A673 (cell line): Measurements from ENCODE around the gene PADI4. TPM values are rescaled to one million over a fixed set of nuclear protein-coding genes. Genes with fewer than 3 reads are reported as not detected.

Experiments used
- BruUV-seq: library from RNA; stranded (reverse); fragments of 400-500 nt; replicated peaks from 2 replicates; lab custom pipeline; 2021; lab: Mats Ljungman, UMichigan
- CTCF ChIA-PET: fragments of 300-600 bp; sonication (Branson Sonifier 250); formaldehyde crosslinking; loops from one replicate; lab custom pipeline; 2022; ENCODE audit warnings: antibody characterized with exemption; lab: Charles Lee
- POLR2A ChIA-PET: fragments of 300-600 bp; sonication (Branson Sonifier 250); formaldehyde crosslinking; loops from one replicate; lab custom pipeline; 2022; ENCODE audit warnings: antibody characterized with exemption; ENCODE audit not compliant: low non-redundant PET; lab: Charles Lee
- DNase-seq: peaks from one replicate; pipeline ENCODE4 v3.0.0-alpha.2; 2015; ENCODE audit warnings: low spot score
- H3K27ac ChIP-seq: fragments of 200-600 bp; sonication (generic); 2 replicates; pipeline ENCODE4 v1.5.1; 2016; ENCODE audit warnings: mixed run types, low read depth, mild to moderate bottlenecking, mixed read lengths, antibody characterized with exemption, low read length; ENCODE audit not compliant: poor library complexity, severe bottlenecking
- H3K27me3 ChIP-seq: fragments of 200-600 bp; sonication (generic); replicated peaks from 2 replicates; pipeline ENCODE4 v1.6.1; 2017; ENCODE audit warnings: mixed run types, low read depth, mild to moderate bottlenecking, mixed read lengths, antibody characterized with exemption, low read length; ENCODE audit not compliant: insufficient read depth, poor library complexity
- H3K36me3 ChIP-seq: fragments of 200-600 bp; sonication (generic); 2 replicates; pipeline ENCODE4 v1.6.1; 2016; ENCODE audit warnings: mixed run types, mild to moderate bottlenecking, mixed read lengths, antibody characterized with exemption, low read length; ENCODE audit not compliant: insufficient read depth, poor library complexity, severe bottlenecking
- H3K4me1 ChIP-seq: fragments of 200-600 bp; sonication (generic); 2 replicates; pipeline ENCODE4 v1.6.1; 2017; ENCODE audit warnings: mixed run types, mild to moderate bottlenecking, mixed read lengths, antibody characterized with exemption, low read length; ENCODE audit not compliant: insufficient read depth, poor library complexity, severe bottlenecking
- H3K4me3 ChIP-seq: fragments of 200-600 bp; sonication (generic); 2 replicates; pipeline ENCODE4 v1.5.1; 2016; ENCODE audit warnings: low read depth, mixed run types, mild to moderate bottlenecking, mixed read lengths, low read length; ENCODE audit not compliant: poor library complexity, severe bottlenecking
- H3K9me3 ChIP-seq: fragments of 200-600 bp; sonication (generic); 2 replicates; pipeline ENCODE4 v1.6.1; 2016; ENCODE audit warnings: mixed run types, low read depth, mild to moderate bottlenecking, mixed read lengths, antibody characterized with exemption, low read length; ENCODE audit not compliant: poor library complexity, severe bottlenecking
- CTCF ChIP-seq: fragments of 300-800, 200-600 bp; sonication (generic); conservative IDR thresholded peaks from 2 replicates; pipeline ENCODE4 v1.5.1; 2017; ENCODE audit warnings: low read depth, mild to moderate bottlenecking, antibody characterized with exemption, low read length, moderate library complexity, mixed read lengths
- EZH2 ChIP-seq: fragments of 200-600 bp; sonication (generic); IDR thresholded peaks from 2 replicates; pipeline ENCODE4 v1.6.1; 2017; ENCODE audit warnings: borderline replicate concordance, low read depth, mild to moderate bottlenecking, mixed read lengths, antibody characterized with exemption, low read length; ENCODE audit not compliant: poor library complexity, severe bottlenecking
- intact Hi-C: fragments of 100-400 bp; cut with micrococcal nuclease; formaldehyde crosslinking; loops from one replicate; pipeline ENCODE4 v1.10.0; 2022; ENCODE audit not compliant: unreplicated experiment
- total RNA-seq: library from RNA; stranded (reverse); gene quantifications from 2 replicates; pipeline ENCODE4 v1.2.3, GENCODE V29; 2021

Gene PADI4
- total RNA-seq, 1 experiment from 2014 or later: not detected

GRCh38 chr1:17290553-17290952 lies 17.4 kb upstream of the PADI4 start:
- no peak for DNase-seq
- H3K4me3 ChIP-seq: no peak overlapping the region
- H3K27ac ChIP-seq: no peak overlapping the region
- H3K9me3 ChIP-seq: no peaks in the 10 kb centered on the region
- H3K4me1 ChIP-seq: peaks cover 13% of the 10 kb centered on the region
- no peaks in the 10 kb centered on the region for H3K36me3 ChIP-seq
- intact Hi-C loops: no loop called here
- no peaks in the 10 kb centered on the region for H3K27me3 ChIP-seq
- no peak for TF ChIP-seq CTCF
- TF ChIP-seq EZH2: no peak
- POLR2A ChIA-PET: no interaction called here
- no TSS peak for BruUV-seq
- CTCF ChIA-PET: no interaction called here

- H3K4me1 ChIP-seq: peaks cover 6% of the 10 kb centered on the region
- ChIA-PET POLR2A (no interaction called here), CTCF (interaction anchor here (0.6 kb wide), 1 partner anchor 1016 kb away, joined by 6 read pairs; no protein-coding TSS in a partner anchor)
- BruUV-seq: no TSS peak
- intact Hi-C loops: no loop called here
- no peaks in the 10 kb centered on the region for H3K36me3 ChIP-seq
- TF ChIP-seq CTCF: no peak
- no peak for TF ChIP-seq EZH2
- no peak for DNase-seq
- no peak overlapping the region for H3K27ac ChIP-seq
- no peaks in the 10 kb centered on the region for H3K9me3 ChIP-seq
- no peak overlapping the region for H3K4me3 ChIP-seq
- H3K27me3 ChIP-seq: no peaks in the 10 kb centered on the region
These were observed 15.5 kb upstream of the PADI4 start for GRCh38 chr1:17292299-17293160.

GRCh38 chr1:17293681-17294425 lies 14.1 kb upstream of the PADI4 start:
- no peaks in the 10 kb centered on the region for H3K27me3 ChIP-seq
- BruUV-seq: no TSS peak
- intact Hi-C loops: no loop called here
- no peak overlapping the region for H3K27ac ChIP-seq
- TF ChIP-seq EZH2 (no peak), CTCF (no peak)
- no peak overlapping the region for H3K4me3 ChIP-seq
- no peaks in the 10 kb centered on the region for H3K36me3 ChIP-seq
- ChIA-PET POLR2A (no interaction called here), CTCF (no interaction called here)
- no peaks in the 10 kb centered on the region for H3K9me3 ChIP-seq
- H3K4me1 ChIP-seq: peaks cover 4% of the 10 kb centered on the region
- DNase-seq: no peak
